ENCODE data around the gene DCST1. TPM values are rescaled to one million over a fixed set of nuclear protein-coding genes. Genes with fewer than 3 reads are reported as not detected.

The DCST1 gene
- total and polyA plus RNA-seq, 2 of the 8 experiments (the other 6 are each of a cell fraction or from before 2014, with no cell fraction given), result not detected

DNA sequence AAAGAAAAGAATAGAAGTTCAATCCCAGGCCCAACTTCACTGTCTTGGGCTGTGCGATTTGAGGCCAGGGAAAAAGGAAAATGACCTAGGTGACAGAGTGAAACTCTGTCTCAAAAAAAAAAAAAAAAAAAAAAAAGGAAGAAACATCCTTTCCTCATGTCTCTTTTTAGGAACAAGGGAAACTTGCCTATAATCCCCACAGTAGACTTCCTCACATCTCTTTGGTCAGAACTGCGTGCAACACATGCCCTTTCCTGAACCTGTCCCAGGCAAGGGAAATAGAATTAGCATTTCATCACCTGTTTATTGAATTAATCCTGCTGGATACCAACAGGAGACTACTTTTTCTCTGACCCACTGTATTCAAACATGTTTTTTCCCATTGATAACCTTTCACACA lies 2.3 kb downstream of the DCST1 start:
- H3K4me2 ChIP-seq (ENCODE audit: insufficient read depth in 1 of 2, low read depth in 2 of 2, low read length in 2 of 2), result no peak overlapping the region
- no peak overlapping the region for H4K8ac ChIP-seq (ENCODE audit: extremely low read depth, insufficient read depth, low read length)
- TF ChIP-seq BRCA1 (IDR thresholded peaks at IDR 0.05; ENCODE audit: low read depth, low read length), result no peak
- no peak for TF ChIP-seq TBP (IDR thresholded peaks at IDR 0.05; ENCODE audit: low read depth, low read length)
- no peak for TF ChIP-seq POLR2A (IDR thresholded peaks at IDR 0.05; ENCODE audit: control extremely low read depth in 1 of 2, low read depth in 2 of 2, low read length in 2 of 2)
- TF ChIP-seq CBX5 (IDR thresholded peaks at IDR 0.05; ENCODE audit: low read depth, low read length), result no peak
- TF ChIP-seq RNF2 (IDR thresholded peaks at IDR 0.05; ENCODE audit: borderline replicate concordance, low read depth, low read length, missing control alignments, poor library complexity, severe bottlenecking), result no peak
- no peak for TF ChIP-seq ASH2L (IDR thresholded peaks at IDR 0.05; ENCODE audit: low read length)
- TF ChIP-seq YY1 (IDR thresholded peaks at IDR 0.05; ENCODE audit: low read depth, low read length), result no peak
- no peak for TF ChIP-seq ZNF274 (IDR thresholded peaks at IDR 0.05; ENCODE audit: borderline replicate concordance, extremely low read depth, low read length)
- TF ChIP-seq CHD2 (IDR thresholded peaks at IDR 0.05; ENCODE audit: low read length), result no peak
- TF ChIP-seq CHD1 (IDR thresholded peaks at IDR 0.05; ENCODE audit: low read depth, low read length), result no peak
- no peak for TF ChIP-seq EGR1 (IDR thresholded peaks at IDR 0.05; ENCODE audit: borderline replicate concordance, low read depth, low read length)
- no peak for DNase-seq (ENCODE audit: low read depth in 1 of 2, low spot score in 2 of 2)
- H2BK12ac ChIP-seq (ENCODE audit: low read depth, low read length), result no peak overlapping the region
- no peak overlapping the region for H3K14ac ChIP-seq (ENCODE audit: insufficient read length)
- ChIA-PET CTCF (ENCODE audit: partially characterized antibody) (interaction anchor here (1.2 to 20.3 kb wide), 3 partner anchors 8 to 21 kb away, joined by 3 to 354 read pairs (median 76); no protein-coding TSS in a partner anchor), POLR2A (ENCODE audit: partially characterized antibody) (interaction anchor here (8.8 kb wide), 1 partner anchor 16 kb away, joined by 60 read pairs; no protein-coding TSS in a partner anchor)
- no peak overlapping the region for H2BK20ac ChIP-seq (ENCODE audit: low read length)
- H3K79me2 ChIP-seq (ENCODE audit: control insufficient read depth in 1 of 2, insufficient read depth in 2 of 2, low read length in 2 of 2), result no peaks in the 10 kb centered on the region
- H3K23me2 ChIP-seq (ENCODE audit: low read depth, low read length), result no peaks in the 10 kb centered on the region
- no peaks in the 10 kb centered on the region for H3K9me3 ChIP-seq (ENCODE audit: insufficient read depth in 2 of 2, low read depth in 1 of 2, low read length in 1 of 2)
- no peaks in the 10 kb centered on the region for H3K4me1 ChIP-seq (replicated peaks in 1 of 4; ENCODE audit: control insufficient read depth in 3 of 4, insufficient read depth in 4 of 4, low read length in 3 of 4)
- H3K56ac ChIP-seq (replicated peaks; ENCODE audit: insufficient read length, low read depth, low read length), result no peak overlapping the region
- H3K18ac ChIP-seq (ENCODE audit: extremely low read depth, low read length), result no peak overlapping the region
- 74% methylated on average over 2 of the region's 2 CpGs; no CpG with 5 or more reads in 1 of the 2 experiments for WGBS, 2 experiments (ENCODE audit: extremely low coverage in 1 of 2, insufficient coverage in 1 of 2, insufficient read length in 1 of 2, insufficient replicate concordance in 2 of 2, low coverage in 1 of 2, low lambda C conversion rate in 2 of 2, missing lambda C conversion rate in 1 of 2)
- peaks cover 0 to 2% (median 0%) of the 10 kb centered on the region in 4 experiments; a peak in 2 of 7 replicates for H3K27me3 ChIP-seq (replicated peaks in 1 of 4; ENCODE audit: control insufficient read depth in 3 of 4, extremely low read depth in 1 of 4, insufficient read depth in 3 of 4, low read length in 3 of 4)
- no peak overlapping the region for H2BK15ac ChIP-seq (ENCODE audit: low read length)
- FAIRE-seq, result no peak
- no peak overlapping the region for H3K27ac ChIP-seq (ENCODE audit: low read depth, low read length)
- no peak overlapping the region for H2BK5ac ChIP-seq (ENCODE audit: low read depth, low read length)
- H3K4ac ChIP-seq (replicated peaks; ENCODE audit: insufficient read length, low read depth, low read length), result no peak overlapping the region
- no peak overlapping the region for H3K4me3 ChIP-seq (ENCODE audit: extremely low read depth in 1 of 4, insufficient read depth in 2 of 4, low read depth in 3 of 4, low read length in 4 of 4)
- no peaks in the 10 kb centered on the region for H3K79me1 ChIP-seq (ENCODE audit: low read depth, low read length)
- no peak overlapping the region for H4K5ac ChIP-seq (ENCODE audit: insufficient read length, low read depth, low read length)
- H4K91ac ChIP-seq (replicated peaks; ENCODE audit: insufficient read length, low read length), result no peak overlapping the region
- no peak overlapping the region for H3K23ac ChIP-seq (ENCODE audit: insufficient read length)
- no peak overlapping the region for H2AFZ ChIP-seq (ENCODE audit: low read length)
- no peaks in the 10 kb centered on the region for H3K36me3 ChIP-seq (ENCODE audit: control insufficient read depth in 2 of 4, insufficient read depth in 4 of 4, low read length in 3 of 4)
- H2BK120ac ChIP-seq (replicated peaks; ENCODE audit: low read depth, low read length), result no peak overlapping the region
- H2AK5ac ChIP-seq (ENCODE audit: low read depth, low read length), result no peak overlapping the region
- H4K20me1 ChIP-seq (replicated peaks in 1 of 2; ENCODE audit: control insufficient read depth in 1 of 2, insufficient read depth in 2 of 2, low read length in 2 of 2), result no peaks in the 10 kb centered on the region
- H3K9ac ChIP-seq (replicated peaks in 1 of 4; ENCODE audit: extremely low read depth in 1 of 4, low read depth in 3 of 4, low read length in 3 of 4), result no peak overlapping the region
